Measurements from ENCODE around the gene KCNQ1. TPM values are rescaled to one million over a fixed set of nuclear protein-coding genes. Genes with fewer than 3 reads are reported as not detected.

The KCNQ1 gene
- total RNA-seq, 4 donors from 2014 or later, result 3.2 to 12.7 (median 5.5) TPM

- TF ChIP-seq, protein P1, sequence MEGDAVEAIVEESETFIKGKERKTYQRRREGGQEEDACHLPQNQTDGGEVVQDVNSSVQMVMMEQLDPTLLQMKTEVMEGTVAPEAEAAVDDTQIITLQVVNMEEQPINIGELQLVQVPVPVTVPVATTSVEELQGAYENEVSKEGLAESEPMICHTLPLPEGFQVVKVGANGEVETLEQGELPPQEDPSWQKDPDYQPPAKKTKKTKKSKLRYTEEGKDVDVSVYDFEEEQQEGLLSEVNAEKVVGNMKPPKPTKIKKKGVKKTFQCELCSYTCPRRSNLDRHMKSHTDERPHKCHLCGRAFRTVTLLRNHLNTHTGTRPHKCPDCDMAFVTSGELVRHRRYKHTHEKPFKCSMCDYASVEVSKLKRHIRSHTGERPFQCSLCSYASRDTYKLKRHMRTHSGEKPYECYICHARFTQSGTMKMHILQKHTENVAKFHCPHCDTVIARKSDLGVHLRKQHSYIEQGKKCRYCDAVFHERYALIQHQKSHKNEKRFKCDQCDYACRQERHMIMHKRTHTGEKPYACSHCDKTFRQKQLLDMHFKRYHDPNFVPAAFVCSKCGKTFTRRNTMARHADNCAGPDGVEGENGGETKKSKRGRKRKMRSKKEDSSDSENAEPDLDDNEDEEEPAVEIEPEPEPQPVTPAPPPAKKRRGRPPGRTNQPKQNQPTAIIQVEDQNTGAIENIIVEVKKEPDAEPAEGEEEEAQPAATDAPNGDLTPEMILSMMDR (IDR thresholded peaks at IDR 0.05; ENCODE audit: low read depth), result no peak
Observed at GRCh38 chr11:2540992-2541680, 96.3 kb downstream of the KCNQ1 start.

DNA sequence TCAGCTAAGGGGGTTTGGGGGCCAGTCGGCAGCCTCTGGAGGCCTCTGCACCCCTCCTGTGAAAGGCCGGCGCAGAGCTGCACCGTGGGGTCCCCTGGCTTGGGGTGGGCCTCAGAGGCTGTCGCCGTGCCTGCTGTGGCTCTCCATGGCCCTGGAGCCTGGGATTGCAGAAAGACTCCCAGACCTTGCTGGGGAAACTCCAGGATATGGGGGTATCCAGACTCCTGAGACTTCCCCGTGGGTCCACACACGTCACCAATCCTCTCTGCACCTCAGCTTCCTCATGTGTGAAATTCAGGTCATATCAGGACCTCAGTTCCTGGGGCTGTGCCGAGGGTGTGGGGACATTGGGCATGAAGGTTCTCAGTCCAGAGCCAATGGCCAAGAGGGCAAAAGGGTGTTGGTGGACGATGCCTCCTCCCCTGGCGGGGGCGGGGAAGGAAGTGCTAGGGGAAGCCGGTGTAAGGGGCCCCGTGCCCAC is 97.1 kb downstream of the KCNQ1 start:
- TF ChIP-seq, protein P1 (IDR thresholded peaks at IDR 0.05; ENCODE audit: low read depth), result no peak

DNA sequence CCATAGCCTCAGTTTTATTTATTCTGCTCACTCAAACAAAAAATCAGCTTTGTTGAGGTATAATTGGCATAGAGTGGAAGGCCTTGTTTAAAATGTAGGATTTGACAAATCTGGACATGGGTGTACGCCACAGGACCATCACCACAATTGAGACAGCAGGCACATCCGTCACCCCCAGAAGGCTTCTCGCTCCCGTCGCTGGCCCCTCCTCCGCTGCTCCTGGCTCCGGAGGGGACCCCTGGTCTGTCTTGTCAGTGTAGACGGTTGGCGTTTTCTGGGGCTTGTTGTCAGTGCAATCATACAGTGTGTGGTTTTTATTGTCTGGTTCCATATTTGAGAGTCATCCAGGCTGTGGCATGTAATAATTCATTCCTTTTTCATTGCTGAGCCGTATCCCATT is 97.6 kb downstream of the KCNQ1 start:
- TF ChIP-seq, protein P1 (IDR thresholded peaks at IDR 0.05; ENCODE audit: low read depth), result no peak

- TF ChIP-seq, protein P1 (IDR thresholded peaks at IDR 0.05; ENCODE audit: low read depth), result no peak
Observed at GRCh38 chr11:2547806-2548205, 103.0 kb downstream of the KCNQ1 start.

GRCh38 chr11:2548596-2548995 is 103.8 kb downstream of the KCNQ1 start:
- TF ChIP-seq, protein P1 (IDR thresholded peaks at IDR 0.05; ENCODE audit: low read depth), result no peak

DNA sequence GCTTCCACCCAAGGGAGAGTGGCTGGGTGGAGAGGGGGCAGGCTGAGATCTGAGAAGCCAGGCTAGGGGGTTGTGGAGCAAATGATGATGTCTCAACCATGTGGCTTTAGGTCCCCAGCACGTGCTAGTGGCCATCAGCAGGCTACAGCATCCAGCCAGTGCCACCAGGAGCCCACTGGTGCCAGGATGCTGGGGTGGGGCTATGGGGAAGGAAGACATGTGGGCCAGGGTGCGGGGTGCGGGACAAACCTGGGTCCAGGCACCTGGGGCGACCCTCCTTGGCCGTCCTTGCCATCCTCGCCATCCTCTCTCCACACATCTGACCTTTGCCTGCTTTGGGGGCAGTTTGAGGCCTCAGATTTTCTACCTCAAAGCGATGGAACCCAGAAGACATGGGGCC is 104.3 kb downstream of the KCNQ1 start:
- TF ChIP-seq, protein P1 (IDR thresholded peaks at IDR 0.05; ENCODE audit: low read depth), result no peak

GRCh38 chr11:2549491-2549875 is 104.7 kb downstream of the KCNQ1 start:
- TF ChIP-seq, protein P1 (IDR thresholded peaks at IDR 0.05; ENCODE audit: low read depth), result no peak
